GM19372 (cell line): ENCODE measurements around the gene IRF3.
"Not testable (repeated sequence)": the region's sequence is repeated elsewhere in the genome, so short reads cannot be mapped to it uniquely, and the experiment has no call there.

ENCODE experiments used
- ATAC-seq: cut with Tn5 transposase; IDR thresholded peaks from one replicate; pipeline ENCODE4 v1.9.1; 2021; ENCODE audit warnings: mild to moderate bottlenecking, low read depth, moderate library complexity; ENCODE audit not compliant: unreplicated experiment

The IRF3 gene

DNA sequence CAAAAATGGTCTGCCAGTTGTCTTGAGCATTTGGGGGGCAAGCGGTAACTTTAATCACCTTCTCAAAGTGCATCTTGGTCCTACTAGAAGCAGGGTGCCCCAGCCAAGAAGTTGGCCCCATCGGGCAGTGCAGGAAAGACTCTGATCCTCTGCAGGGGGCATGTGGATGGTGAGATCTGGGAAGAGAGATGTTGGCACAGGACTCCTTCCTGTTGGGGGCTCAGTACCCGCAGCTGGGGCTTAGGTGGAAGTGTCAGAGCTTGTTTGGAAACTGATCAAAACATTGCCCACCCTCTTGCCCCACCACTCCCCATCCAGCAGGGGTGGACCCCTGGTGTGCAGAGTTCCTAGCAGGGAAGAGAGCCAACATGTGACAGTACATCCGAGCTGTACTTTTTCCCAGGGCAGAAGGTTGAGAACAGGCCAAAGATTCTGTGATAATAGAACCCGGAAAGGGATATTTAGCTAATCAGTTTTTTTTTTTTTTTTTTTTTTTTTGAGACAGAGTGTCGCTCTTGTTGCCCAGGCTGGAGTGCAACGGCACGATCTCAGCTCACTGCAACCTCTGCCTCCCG is 34.6 kb downstream of the IRF3 start:
- ATAC-seq = no peak

GRCh38 chr19:49629659-49630058 is 36.0 kb downstream of the IRF3 start:
- ATAC-seq = no peak

- no peak for ATAC-seq
Measured at GRCh38 chr19:49626226-49626625, 39.4 kb downstream of the IRF3 start.

GRCh38 chr19:49624967-49625910 is 40.4 kb downstream of the IRF3 start:
- ATAC-seq = no peak

DNA sequence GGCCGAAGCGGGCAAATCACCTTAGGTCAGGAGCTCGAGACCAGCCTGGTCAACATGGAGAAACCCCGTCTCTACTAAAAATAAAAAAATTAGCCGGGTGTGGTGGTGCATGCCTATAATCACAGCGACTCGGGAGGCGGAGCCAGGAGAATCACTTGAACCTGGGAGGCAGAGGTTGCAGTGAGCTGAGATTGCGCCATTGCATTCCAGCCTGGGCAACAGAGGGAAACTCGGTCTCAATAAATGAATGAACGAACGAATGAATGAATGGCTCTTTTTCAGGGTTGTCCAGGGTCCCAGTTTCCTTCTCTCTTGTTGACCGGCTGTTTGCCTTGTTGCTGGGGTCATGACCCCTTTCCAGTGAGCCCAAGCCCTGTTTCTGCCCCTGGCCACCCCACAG is 47.8 kb downstream of the IRF3 start:
- ATAC-seq = not testable (repeated sequence)

- ATAC-seq = no peak
Measured at GRCh38 chr19:49616945-49617344, 48.7 kb downstream of the IRF3 start.

DNA sequence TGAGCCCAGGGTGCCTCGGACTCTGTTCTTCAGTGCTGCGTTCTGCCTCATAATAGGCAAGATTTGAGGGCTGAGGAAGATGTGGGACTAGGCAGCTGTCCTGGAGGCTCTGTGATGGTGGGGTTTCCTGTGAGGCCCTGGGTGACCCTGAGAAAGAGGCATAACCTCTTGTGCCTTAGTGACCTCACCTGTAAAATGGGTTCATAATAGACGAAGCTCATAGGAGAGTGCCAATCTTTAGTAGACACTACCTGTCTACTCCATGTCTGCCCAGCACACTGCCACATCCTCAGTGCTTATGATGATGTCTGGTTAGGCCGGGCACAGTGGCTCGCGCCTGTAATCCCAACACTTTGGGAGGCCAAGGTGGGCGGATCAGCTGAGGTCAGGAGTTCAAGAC is 49.1 kb downstream of the IRF3 start:
- ATAC-seq = no peak

DNA sequence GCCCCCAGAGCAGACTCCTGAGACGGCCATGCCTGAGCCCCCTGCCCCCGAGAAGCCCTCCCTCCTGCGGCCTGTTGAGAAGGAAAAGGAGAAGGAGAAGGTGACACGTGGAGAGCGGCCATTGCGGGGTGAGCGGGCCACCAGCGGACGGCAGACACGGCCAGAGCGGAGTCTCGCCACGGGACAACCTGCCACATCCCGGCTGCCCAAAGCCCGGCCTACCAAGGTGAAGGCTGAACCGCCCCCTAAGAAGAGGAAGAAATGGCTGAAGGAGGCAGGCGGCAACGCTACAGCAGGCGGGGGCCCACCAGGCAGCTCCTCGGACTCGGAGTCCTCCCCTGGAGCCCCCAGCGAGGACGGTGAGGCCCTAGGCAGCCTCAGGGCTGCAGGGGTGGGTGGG is 49.8 kb downstream of the IRF3 start:
- ATAC-seq = no peak

DNA sequence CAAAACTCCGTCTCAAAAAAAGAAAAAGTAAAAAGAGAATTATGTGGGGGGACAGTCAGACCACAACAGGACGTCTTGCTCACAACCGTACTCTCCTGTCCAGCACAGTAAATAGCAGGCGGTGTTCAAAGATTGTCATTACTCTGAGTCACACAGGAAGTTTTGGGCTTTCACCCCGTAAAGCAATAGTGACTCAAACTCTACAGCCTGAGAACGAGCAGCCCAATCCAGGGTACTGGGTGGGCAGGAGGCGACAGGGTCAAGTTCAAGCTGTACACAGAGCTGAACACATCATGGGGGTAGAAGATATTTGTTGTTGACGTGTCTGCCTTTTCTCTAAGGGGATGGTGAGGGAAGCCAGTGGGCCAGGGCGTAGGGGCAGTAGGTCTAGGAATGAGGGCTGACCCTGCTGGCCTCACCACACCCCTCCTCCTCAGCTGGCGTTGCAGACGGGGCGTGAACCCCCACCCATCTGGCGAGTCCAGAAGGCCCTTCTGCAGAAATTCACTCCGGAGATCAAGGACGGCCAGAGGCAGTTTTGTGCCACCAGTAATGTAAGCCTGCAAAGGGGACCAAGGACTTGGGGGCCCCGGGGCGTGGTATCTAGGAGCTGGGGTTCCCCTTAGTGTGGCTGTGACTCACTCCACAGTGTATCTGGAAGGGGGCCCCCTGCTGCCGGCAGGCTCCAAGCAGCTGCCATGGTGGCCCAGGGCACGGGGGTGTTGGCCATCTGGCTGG is 51.4 kb downstream of the IRF3 start:
- ATAC-seq = no peak

- no peak for ATAC-seq
Measured at GRCh38 chr19:49613374-49613773, 52.3 kb downstream of the IRF3 start.
